ENCODE measurements around the gene TEDC2. TPM values are rescaled to one million over a fixed set of nuclear protein-coding genes. Genes with fewer than 3 reads are reported as not detected.

TEDC2 gene
- total and polyA plus RNA-seq, 2 of the 8 experiments (the other 6 are each of a cell fraction or from before 2014, with no cell fraction given), result 54.6 to 55.6 TPM

GRCh38 chr16:2437032-2437790 lies 22.7 kb upstream of the TEDC2 start:
- Histone ChIP-seq H3K79me1 (ENCODE audit: low read depth, low read length) (0 out of 2 replicates have a peak, but pooled peaks cover 4% of the 10 kb centered on the region), H2AFZ (ENCODE audit: low read length) (no peak overlapping the region), H4K91ac (replicated peaks; ENCODE audit: insufficient read length, low read length) (no peak overlapping the region), H4K5ac (ENCODE audit: insufficient read length, low read depth, low read length) (no peak overlapping the region), H2AK5ac (ENCODE audit: low read depth, low read length) (no peak overlapping the region), H3K56ac (replicated peaks; ENCODE audit: insufficient read length, low read depth, low read length) (no peak overlapping the region), H3K14ac (ENCODE audit: insufficient read length) (no peak overlapping the region), H3K4me2 (ENCODE audit: insufficient read depth in 1 of 2, low read depth in 2 of 2, low read length in 2 of 2) (no peak overlapping the region), H3K27ac (ENCODE audit: low read depth, low read length) (no peak overlapping the region), H3K79me2 (ENCODE audit: control insufficient read depth in 1 of 2, insufficient read depth in 2 of 2, low read length in 2 of 2) (no peaks in the 10 kb centered on the region; a peak in 1 of 4 replicates), H2BK20ac (ENCODE audit: low read length) (no peak overlapping the region), H2BK12ac (ENCODE audit: low read depth, low read length) (no peak overlapping the region), H3K18ac (ENCODE audit: extremely low read depth, low read length) (no peak overlapping the region), H3K4ac (replicated peaks; ENCODE audit: insufficient read length, low read depth, low read length) (no peak overlapping the region), H3K23ac (ENCODE audit: insufficient read length) (no peak overlapping the region), H2BK15ac (ENCODE audit: low read length) (no peak overlapping the region), H4K8ac (ENCODE audit: extremely low read depth, insufficient read depth, low read length) (no peak overlapping the region), H3K36me3 (ENCODE audit: control insufficient read depth in 2 of 4, insufficient read depth in 4 of 4, low read length in 3 of 4) (peaks cover 31 to 73% (median 57%) of the 10 kb centered on the region in 4 experiments), H3K4me3 (ENCODE audit: extremely low read depth in 1 of 4, insufficient read depth in 2 of 4, low read depth in 3 of 4, low read length in 4 of 4) (no peak overlapping the region), H3K23me2 (ENCODE audit: low read depth, low read length) (no peaks in the 10 kb centered on the region), H2BK120ac (replicated peaks; ENCODE audit: low read depth, low read length) (no peak overlapping the region), H3K9me3 (ENCODE audit: insufficient read depth in 2 of 2, low read depth in 1 of 2, low read length in 1 of 2) (no peaks in the 10 kb centered on the region), H3K27me3 (replicated peaks in 1 of 4; ENCODE audit: control insufficient read depth in 3 of 4, extremely low read depth in 1 of 4, insufficient read depth in 3 of 4, low read length in 3 of 4) (no peaks in the 10 kb centered on the region), H3K9ac (replicated peaks in 1 of 4; ENCODE audit: extremely low read depth in 1 of 4, low read depth in 3 of 4, low read length in 3 of 4) (no peak overlapping the region), H2BK5ac (ENCODE audit: low read depth, low read length) (no peak overlapping the region), H3K4me1 (replicated peaks in 1 of 4; ENCODE audit: control insufficient read depth in 3 of 4, insufficient read depth in 4 of 4, low read length in 3 of 4) (no peaks in the 10 kb centered on the region), H4K20me1 (replicated peaks in 1 of 2; ENCODE audit: control insufficient read depth in 1 of 2, insufficient read depth in 2 of 2, low read length in 2 of 2) (peaks cover 6 to 8% of the 10 kb centered on the region in 2 experiments)
- no peak for TF ChIP-seq PHF8 (conservative IDR thresholded peaks at IDR 0.05; ENCODE audit: low read depth, low read length)
- TF ChIP-seq E2F6 (IDR thresholded peaks at IDR 0.05), result no peak
- TF ChIP-seq ZNF274 (IDR thresholded peaks at IDR 0.05; ENCODE audit: borderline replicate concordance, extremely low read depth, low read length), result no peak
- 97% methylated on average over 23 of the region's 24 CpGs; no CpG with 5 or more reads in 1 of the 2 experiments for WGBS, 2 experiments (ENCODE audit: extremely low coverage in 1 of 2, insufficient coverage in 1 of 2, insufficient read length in 1 of 2, insufficient replicate concordance in 2 of 2, low coverage in 1 of 2, low lambda C conversion rate in 2 of 2, missing lambda C conversion rate in 1 of 2)
- ChIA-PET CTCF (ENCODE audit: partially characterized antibody) (interaction anchor here (1.4 to 1.5 kb wide), 2 partner anchors 51 to 63 kb away, joined by 4 to 6 read pairs; no protein-coding TSS in a partner anchor), POLR2A (ENCODE audit: partially characterized antibody) (interaction anchor here (0.5 to 1.4 kb wide), 3 partner anchors 9 to 175 kb away, joined by 3 to 4 read pairs (median 3); no protein-coding TSS in a partner anchor)
- no peak for DNase-seq (ENCODE audit: low read depth in 1 of 2, low spot score in 2 of 2)
- no peak for FAIRE-seq
